Gastrocnemius medialis (tissue), 4 donors: ENCODE results near the gene GBA2.

ENCODE experiments used
- POLR2A ChIP-seq, 2 donors: fragments of 450-650 bp; IDR thresholded peaks; one replicate each; pipeline ENCODE4 v1.6.1; 2017; ENCODE audit warnings: antibody characterized with exemption in 2 of 2, mild to moderate bottlenecking in 2 of 2, moderate library complexity in 2 of 2
- TF ChIP-seq, protein P1 (sequence below), 5 experiments: fragments of 450-650 bp in 3 of 5; fragments of 200-600 bp in 2 of 5; sonication (generic) in 2 of 5; IDR thresholded peaks in 4 of 5; conservative IDR thresholded peaks in 1 of 5; 1 replicate in 4 of 5; 2 replicates in 1 of 5; pipeline ENCODE4 v1.5.1; 2016 to 2019; ENCODE audit warnings: antibody characterized with exemption in 5 of 5, mild to moderate bottlenecking in 3 of 5, moderate library complexity in 3 of 5

GRCh38 chr9:35696520-35697215, 52.4 kb downstream of the GBA2 start:
- TF ChIP-seq POLR2A (IDR thresholded peaks at IDR 0.05): no peak
- TF ChIP-seq, protein P1, sequence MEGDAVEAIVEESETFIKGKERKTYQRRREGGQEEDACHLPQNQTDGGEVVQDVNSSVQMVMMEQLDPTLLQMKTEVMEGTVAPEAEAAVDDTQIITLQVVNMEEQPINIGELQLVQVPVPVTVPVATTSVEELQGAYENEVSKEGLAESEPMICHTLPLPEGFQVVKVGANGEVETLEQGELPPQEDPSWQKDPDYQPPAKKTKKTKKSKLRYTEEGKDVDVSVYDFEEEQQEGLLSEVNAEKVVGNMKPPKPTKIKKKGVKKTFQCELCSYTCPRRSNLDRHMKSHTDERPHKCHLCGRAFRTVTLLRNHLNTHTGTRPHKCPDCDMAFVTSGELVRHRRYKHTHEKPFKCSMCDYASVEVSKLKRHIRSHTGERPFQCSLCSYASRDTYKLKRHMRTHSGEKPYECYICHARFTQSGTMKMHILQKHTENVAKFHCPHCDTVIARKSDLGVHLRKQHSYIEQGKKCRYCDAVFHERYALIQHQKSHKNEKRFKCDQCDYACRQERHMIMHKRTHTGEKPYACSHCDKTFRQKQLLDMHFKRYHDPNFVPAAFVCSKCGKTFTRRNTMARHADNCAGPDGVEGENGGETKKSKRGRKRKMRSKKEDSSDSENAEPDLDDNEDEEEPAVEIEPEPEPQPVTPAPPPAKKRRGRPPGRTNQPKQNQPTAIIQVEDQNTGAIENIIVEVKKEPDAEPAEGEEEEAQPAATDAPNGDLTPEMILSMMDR (IDR thresholded peaks at IDR 0.05 in 4 of 5, conservative IDR thresholded peaks at IDR 0.05 in 1 of 5): peak; percentile 79 to 95 (median 82)
